ENCODE data around the gene ALDH5A1.

- TF ChIP-seq, protein P1, sequence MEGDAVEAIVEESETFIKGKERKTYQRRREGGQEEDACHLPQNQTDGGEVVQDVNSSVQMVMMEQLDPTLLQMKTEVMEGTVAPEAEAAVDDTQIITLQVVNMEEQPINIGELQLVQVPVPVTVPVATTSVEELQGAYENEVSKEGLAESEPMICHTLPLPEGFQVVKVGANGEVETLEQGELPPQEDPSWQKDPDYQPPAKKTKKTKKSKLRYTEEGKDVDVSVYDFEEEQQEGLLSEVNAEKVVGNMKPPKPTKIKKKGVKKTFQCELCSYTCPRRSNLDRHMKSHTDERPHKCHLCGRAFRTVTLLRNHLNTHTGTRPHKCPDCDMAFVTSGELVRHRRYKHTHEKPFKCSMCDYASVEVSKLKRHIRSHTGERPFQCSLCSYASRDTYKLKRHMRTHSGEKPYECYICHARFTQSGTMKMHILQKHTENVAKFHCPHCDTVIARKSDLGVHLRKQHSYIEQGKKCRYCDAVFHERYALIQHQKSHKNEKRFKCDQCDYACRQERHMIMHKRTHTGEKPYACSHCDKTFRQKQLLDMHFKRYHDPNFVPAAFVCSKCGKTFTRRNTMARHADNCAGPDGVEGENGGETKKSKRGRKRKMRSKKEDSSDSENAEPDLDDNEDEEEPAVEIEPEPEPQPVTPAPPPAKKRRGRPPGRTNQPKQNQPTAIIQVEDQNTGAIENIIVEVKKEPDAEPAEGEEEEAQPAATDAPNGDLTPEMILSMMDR (IDR thresholded peaks at IDR 0.05) = peak in 4 of 7 experiments; percentile 3 to 18 (median 12)
- no peak for TF ChIP-seq POLR2A (IDR thresholded peaks at IDR 0.05)
Observed at GRCh38 chr6:24492475-24492874, 2.3 kb upstream of the ALDH5A1 start.

Measured in body of pancreas (tissue), 4 donors.